ENCODE data around the gene LRRN3.

DNA sequence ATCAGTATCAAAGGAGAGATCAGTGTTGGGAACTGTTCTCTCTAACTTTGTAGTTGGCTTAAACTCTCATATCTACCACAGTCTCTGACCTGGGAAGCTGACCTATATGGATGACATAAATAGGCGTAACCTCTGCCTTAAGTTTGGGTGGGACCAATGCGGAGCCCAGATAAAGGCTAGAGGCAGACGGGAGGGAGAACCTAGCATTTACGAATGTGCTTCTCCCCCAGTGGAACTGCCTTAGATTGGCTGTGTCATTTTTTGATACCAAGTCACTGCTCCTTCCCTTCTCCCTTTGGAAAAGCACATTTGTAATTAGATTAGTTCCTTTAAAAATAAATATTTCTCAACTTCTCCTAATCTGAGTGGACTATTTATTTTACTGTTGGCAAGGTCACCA is 23.7 kb upstream of the LRRN3 start:
- TF ChIP-seq CTCF (conservative IDR thresholded peaks at IDR 0.05) (no peak), ZFX (IDR thresholded peaks at IDR 0.05) (no peak)
